Peyer's patch (tissue), 4 donors: ENCODE measurements around the gene GID8. TPM values are rescaled to one million over a fixed set of nuclear protein-coding genes. Genes with fewer than 3 reads are reported as not detected.

Source experiments
- DNase-seq, 3 donors: peaks; one replicate each; pipeline ENCODE4 v3.0.0-alpha.2; 2017 to 2019
- H3K27ac ChIP-seq, 4 donors: fragments of 200-600 bp; sonication (generic); one replicate each; pipeline ENCODE4 v1.5.1; 2016 to 2019
- H3K27me3 ChIP-seq, 2 donors: fragments of 200-600 bp; sonication (generic); one replicate each; pipeline ENCODE4 v1.5.1; 2019
- H3K36me3 ChIP-seq, 3 donors: fragments of 200-600 bp; sonication (generic); one replicate each; pipeline ENCODE4 v1.5.1; 2016 to 2019
- H3K4me1 ChIP-seq, 4 donors: fragments of 200-600 bp; sonication (generic); one replicate each; pipeline ENCODE4 v1.5.1; 2016 to 2019
- H3K4me3 ChIP-seq, 4 donors: fragments of 200-600 bp; sonication (generic); 1 replicate in 3 of 4; 2 replicates in 1 of 4; pipeline ENCODE4 v1.5.1; 2016 to 2019; ENCODE audit warnings: mild to moderate bottlenecking in 1 of 4
- H3K9me3 ChIP-seq, 4 donors: fragments of 200-600 bp; sonication (generic); one replicate each; pipeline ENCODE4 v1.5.1; 2016 to 2019; ENCODE audit warnings: mild to moderate bottlenecking in 1 of 4
- POLR2A ChIP-seq, 2 donors: fragments of 450-650 bp; IDR thresholded peaks; one replicate each; pipeline ENCODE4 v1.5.1; 2017; ENCODE audit warnings: antibody characterized with exemption in 2 of 2, mild to moderate bottlenecking in 2 of 2, moderate library complexity in 2 of 2
- total RNA-seq, 4 donors: library from RNA; depleted of rRNA; stranded (reverse); fragments of >200 nt; gene quantifications; one replicate each; pipeline ENCODE4 v1.1.0, GENCODE V29; 2016
- TF ChIP-seq, protein P1 (sequence below), 6 experiments: fragments of 450-650 bp in 4 of 6; fragments of 200-600 bp in 2 of 6; sonication (generic) in 1 of 6; IDR thresholded peaks; one replicate each; pipeline ENCODE4 v1.5.1; 2017 to 2019; ENCODE audit warnings: antibody characterized with exemption in 6 of 6, mild to moderate bottlenecking in 3 of 6, moderate library complexity in 1 of 6

GID8 gene
- total RNA-seq, 4 donors from 2014 or later: 22.3 to 26.5 (median 24.0) TPM

DNA sequence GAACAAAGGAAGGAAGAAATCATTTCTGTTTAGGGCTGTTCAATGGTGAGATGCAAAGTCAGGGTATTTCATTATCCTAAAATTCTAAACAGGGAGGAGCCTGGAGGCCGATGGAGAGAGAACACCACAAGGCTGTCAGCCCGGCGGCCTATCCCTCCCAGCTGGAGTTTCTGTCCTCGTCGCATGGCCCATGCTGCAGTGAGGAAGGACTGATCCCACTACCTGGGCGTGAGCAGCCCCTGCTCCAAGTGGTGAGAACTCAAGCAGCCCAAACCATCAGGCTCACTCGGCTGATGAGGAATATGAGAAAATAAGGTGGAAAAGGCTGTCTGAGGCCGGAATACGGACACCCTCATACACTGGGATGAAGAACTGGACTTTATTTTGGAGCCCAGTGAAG lies 42.4 kb upstream of the GID8 start:
- no peak overlapping the region for H3K27ac ChIP-seq
- H3K4me3 ChIP-seq: no peak overlapping the region
- no peaks in the 10 kb centered on the region for H3K9me3 ChIP-seq
- H3K27me3 ChIP-seq: no peaks in the 10 kb centered on the region
- no peak for TF ChIP-seq POLR2A (IDR thresholded peaks at IDR 0.05)
- TF ChIP-seq, protein P1, sequence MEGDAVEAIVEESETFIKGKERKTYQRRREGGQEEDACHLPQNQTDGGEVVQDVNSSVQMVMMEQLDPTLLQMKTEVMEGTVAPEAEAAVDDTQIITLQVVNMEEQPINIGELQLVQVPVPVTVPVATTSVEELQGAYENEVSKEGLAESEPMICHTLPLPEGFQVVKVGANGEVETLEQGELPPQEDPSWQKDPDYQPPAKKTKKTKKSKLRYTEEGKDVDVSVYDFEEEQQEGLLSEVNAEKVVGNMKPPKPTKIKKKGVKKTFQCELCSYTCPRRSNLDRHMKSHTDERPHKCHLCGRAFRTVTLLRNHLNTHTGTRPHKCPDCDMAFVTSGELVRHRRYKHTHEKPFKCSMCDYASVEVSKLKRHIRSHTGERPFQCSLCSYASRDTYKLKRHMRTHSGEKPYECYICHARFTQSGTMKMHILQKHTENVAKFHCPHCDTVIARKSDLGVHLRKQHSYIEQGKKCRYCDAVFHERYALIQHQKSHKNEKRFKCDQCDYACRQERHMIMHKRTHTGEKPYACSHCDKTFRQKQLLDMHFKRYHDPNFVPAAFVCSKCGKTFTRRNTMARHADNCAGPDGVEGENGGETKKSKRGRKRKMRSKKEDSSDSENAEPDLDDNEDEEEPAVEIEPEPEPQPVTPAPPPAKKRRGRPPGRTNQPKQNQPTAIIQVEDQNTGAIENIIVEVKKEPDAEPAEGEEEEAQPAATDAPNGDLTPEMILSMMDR (IDR thresholded peaks at IDR 0.05): no peak
- no peak for DNase-seq
- H3K36me3 ChIP-seq: peaks cover 0 to 63% (median 3%) of the 10 kb centered on the region in 3 donors
- peaks cover 4 to 25% (median 12%) of the 10 kb centered on the region in 4 donors for H3K4me1 ChIP-seq

DNA sequence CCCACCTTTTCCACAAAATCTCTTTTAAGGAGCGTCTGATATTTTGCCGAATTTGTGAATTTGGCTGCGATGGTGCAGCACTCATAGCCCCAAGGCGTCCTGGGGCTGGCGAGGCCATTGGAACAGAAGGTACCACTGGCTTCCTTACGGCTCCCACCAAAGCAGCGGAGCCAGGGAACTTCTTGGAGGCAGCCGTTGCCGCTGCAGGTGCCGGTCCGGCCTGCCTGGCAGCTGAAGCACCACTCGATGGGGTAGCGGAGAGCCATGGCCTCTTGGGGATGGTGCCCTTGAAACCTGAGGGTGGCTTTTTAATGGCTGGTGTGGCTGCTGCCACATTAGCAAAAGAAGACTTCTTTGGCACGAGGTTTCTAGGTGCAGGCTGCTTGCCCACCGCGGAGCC lies 41.4 kb upstream of the GID8 start:
- no peak for DNase-seq
- Histone ChIP-seq H3K36me3 (peaks cover 0 to 53% (median 0%) of the 10 kb centered on the region in 3 donors), H3K9me3 (no peaks in the 10 kb centered on the region), H3K27me3 (no peaks in the 10 kb centered on the region), H3K27ac (no peak overlapping the region), H3K4me3 (no peak overlapping the region), H3K4me1 (peaks cover 4 to 28% (median 12%) of the 10 kb centered on the region in 4 donors)
- TF ChIP-seq POLR2A (IDR thresholded peaks at IDR 0.05): no peak
- TF ChIP-seq, protein P1 (IDR thresholded peaks at IDR 0.05): no peak

DNA sequence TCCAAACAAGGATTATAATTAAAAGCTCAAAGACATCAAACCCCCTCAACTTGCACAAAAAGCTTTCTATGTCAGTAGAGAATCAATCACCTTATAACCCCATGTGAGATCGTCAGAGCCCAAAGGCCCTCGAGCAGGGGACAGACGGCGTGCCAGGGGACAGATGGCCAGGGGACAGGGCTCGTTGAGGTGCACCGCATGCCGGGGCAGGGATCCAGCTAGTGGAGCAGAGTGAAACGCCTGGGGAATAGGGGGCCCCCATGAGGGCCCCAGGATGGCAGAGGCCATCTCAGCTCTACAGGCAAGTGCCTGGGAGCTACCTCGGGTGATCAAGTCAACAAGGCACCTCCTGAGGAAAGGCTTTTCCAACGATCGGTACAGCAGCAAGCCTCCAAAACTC lies 40.3 kb upstream of the GID8 start:
- no peaks in the 10 kb centered on the region for H3K27me3 ChIP-seq
- H3K27ac ChIP-seq: no peak overlapping the region
- peaks cover 4 to 28% (median 12%) of the 10 kb centered on the region in 4 donors for H3K4me1 ChIP-seq
- H3K36me3 ChIP-seq: peaks cover 0 to 48% (median 0%) of the 10 kb centered on the region in 3 donors
- no peak overlapping the region for H3K4me3 ChIP-seq
- DNase-seq: no peak
- no peaks in the 10 kb centered on the region for H3K9me3 ChIP-seq
- TF ChIP-seq POLR2A (IDR thresholded peaks at IDR 0.05): no peak
- TF ChIP-seq, protein P1 (IDR thresholded peaks at IDR 0.05): no peak

DNA sequence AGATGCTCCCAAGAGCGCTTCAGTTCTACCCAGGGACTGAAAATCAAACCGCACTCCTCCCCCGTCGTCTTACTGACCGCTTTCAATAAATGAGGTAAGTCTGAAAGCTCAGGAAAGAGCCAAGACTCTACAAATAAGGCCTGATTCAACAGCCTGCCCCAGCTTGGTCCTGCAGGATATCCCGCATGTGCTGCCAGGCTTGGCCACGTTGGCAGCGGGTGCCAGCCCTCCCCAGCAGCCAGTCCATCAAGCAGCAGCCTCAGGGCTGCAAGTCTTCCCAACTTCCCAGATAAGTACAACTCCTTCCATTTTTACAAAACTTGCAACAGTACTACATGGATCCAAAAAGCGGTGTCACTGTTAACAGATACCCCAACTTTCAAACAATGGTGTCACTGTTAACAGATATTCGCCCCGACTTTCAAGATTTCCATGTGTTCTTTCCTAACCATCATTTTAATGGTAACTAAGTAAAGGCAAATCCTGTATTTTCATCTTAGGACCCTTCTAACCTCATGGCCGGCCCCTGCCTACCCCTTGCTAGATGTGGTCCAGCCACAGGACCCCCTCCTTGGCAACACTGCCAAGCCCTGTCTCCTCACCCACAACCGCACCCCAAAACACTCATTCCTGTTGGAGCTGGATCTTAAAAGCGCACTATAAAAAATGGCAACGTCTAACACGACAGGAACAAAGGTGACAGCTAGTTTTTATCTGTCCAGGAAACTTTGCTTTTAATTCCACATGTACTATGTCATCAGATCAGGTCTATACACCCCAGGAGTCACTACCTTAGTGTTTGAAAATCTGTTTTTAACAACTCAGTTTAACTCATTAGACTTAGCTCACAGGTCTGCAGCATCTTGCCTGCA lies 39.6 kb upstream of the GID8 start:
- Histone ChIP-seq H3K4me1 (peaks cover 4 to 28% (median 12%) of the 10 kb centered on the region in 4 donors), H3K27ac (peak overlapping the region in 1 of 4 donors; percentile 1), H3K36me3 (peaks cover 0 to 48% (median 0%) of the 10 kb centered on the region in 3 donors), H3K27me3 (no peaks in the 10 kb centered on the region), H3K4me3 (no peak overlapping the region), H3K9me3 (no peaks in the 10 kb centered on the region)
- no peak for DNase-seq
- TF ChIP-seq, protein P1 (IDR thresholded peaks at IDR 0.05): no peak
- no peak for TF ChIP-seq POLR2A (IDR thresholded peaks at IDR 0.05)

DNA sequence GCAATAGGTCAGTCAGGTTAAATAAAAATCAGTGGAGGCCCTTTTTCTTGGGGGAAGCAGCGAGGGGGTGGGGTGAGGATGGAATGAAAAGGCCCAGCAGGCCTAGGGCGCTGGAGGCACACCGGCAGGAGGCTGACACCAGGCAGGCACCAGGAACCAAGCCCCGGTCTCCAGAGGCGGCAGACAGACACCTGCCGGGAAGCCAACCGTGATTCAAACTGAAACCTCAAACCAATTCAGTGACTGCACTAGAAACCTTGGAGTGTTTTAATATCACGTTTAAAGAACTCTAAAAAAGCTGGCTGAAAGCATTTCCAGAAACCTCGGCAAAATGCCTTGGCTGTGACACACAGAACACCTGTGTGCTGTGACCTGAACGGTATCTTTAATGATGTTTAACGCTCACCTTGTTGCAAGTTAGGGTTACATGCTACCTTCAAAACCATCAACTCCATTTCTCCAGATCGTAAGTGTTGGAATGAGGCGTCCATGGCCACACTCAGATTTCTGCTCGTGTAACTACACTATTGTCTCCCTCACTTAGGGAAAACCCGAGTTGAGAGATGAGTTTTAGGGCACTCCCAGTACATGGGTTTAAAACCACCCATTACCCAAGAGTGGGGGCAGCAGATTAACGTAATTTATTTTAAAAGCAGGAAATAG lies 38.8 kb upstream of the GID8 start:
- Histone ChIP-seq H3K4me3 (no peak overlapping the region), H3K4me1 (peaks cover 4 to 28% (median 12%) of the 10 kb centered on the region in 4 donors), H3K27ac (no peak overlapping the region), H3K27me3 (no peaks in the 10 kb centered on the region), H3K9me3 (no peaks in the 10 kb centered on the region), H3K36me3 (peaks cover 0 to 48% (median 0%) of the 10 kb centered on the region in 3 donors)
- TF ChIP-seq, protein P1 (IDR thresholded peaks at IDR 0.05): no peak
- no peak for TF ChIP-seq POLR2A (IDR thresholded peaks at IDR 0.05)
- DNase-seq: no peak
